Osteocyte (in vitro differentiated cells): Measurements from ENCODE around the gene RGS13. TPM values are rescaled to one million over a fixed set of nuclear protein-coding genes. Genes with fewer than 3 reads are reported as not detected.

Experiments used
- DNase-seq: peaks from one replicate; pipeline ENCODE4 v3.0.0; 2021; ENCODE audit warnings: mixed read lengths; ENCODE audit not compliant: unreplicated experiment; ENCODE audit errors: extremely low spot score
- H3K27ac Mint-ChIP-seq: one replicate; pipeline ENCODE4 v1.8.0; 2021; ENCODE audit warnings: mild to moderate bottlenecking, mixed read lengths; ENCODE audit not compliant: unreplicated experiment
- H3K27me3 Mint-ChIP-seq: one replicate; pipeline ENCODE4 v1.8.0; 2021; ENCODE audit warnings: mixed read lengths; ENCODE audit not compliant: unreplicated experiment
- H3K36me3 Mint-ChIP-seq: one replicate; pipeline ENCODE4 v1.8.0; 2021; ENCODE audit warnings: mixed read lengths; ENCODE audit not compliant: unreplicated experiment
- H3K4me1 Mint-ChIP-seq: one replicate; pipeline ENCODE4 v1.8.0; 2021; ENCODE audit warnings: mixed read lengths; ENCODE audit not compliant: unreplicated experiment
- H3K4me3 Mint-ChIP-seq: one replicate; pipeline ENCODE4 v1.8.0; 2021; ENCODE audit warnings: mild to moderate bottlenecking, moderate library complexity, mixed read lengths; ENCODE audit not compliant: unreplicated experiment
- H3K9me3 Mint-ChIP-seq: one replicate; pipeline ENCODE4 v1.8.0; 2021; ENCODE audit warnings: mixed read lengths; ENCODE audit not compliant: unreplicated experiment
- CTCF ChIP-seq: fragments of 200-600 bp; sonication (generic); IDR thresholded peaks from 2 replicates; pipeline ENCODE4 v1.5.0; 2021; ENCODE audit warnings: antibody characterized with exemption, mild to moderate bottlenecking, moderate library complexity
- total RNA-seq: library from RNA; stranded (reverse); gene quantifications from 2 replicates; pipeline ENCODE4 v1.2.1, GENCODE V29; 2021

Gene RGS13
- total RNA-seq, 1 donor from 2014 or later: not detected

- Mint-ChIP-seq H3K27me3 (no peaks in the 10 kb centered on the region), H3K4me3 (no peak overlapping the region), H3K27ac (no peak overlapping the region), H3K4me1 (no peaks in the 10 kb centered on the region), H3K9me3 (no peaks in the 10 kb centered on the region), H3K36me3 (no peaks in the 10 kb centered on the region)
- DNase-seq: no peak
- no peak for TF ChIP-seq CTCF
Observed at GRCh38 chr1:192601143-192601542, 34.8 kb upstream of the RGS13 start.

- H3K4me1 Mint-ChIP-seq: no peaks in the 10 kb centered on the region
- H3K36me3 Mint-ChIP-seq: no peaks in the 10 kb centered on the region
- no peak for TF ChIP-seq CTCF
- H3K9me3 Mint-ChIP-seq: no peaks in the 10 kb centered on the region
- H3K27ac Mint-ChIP-seq: no peak overlapping the region
- H3K4me3 Mint-ChIP-seq: no peak overlapping the region
- no peak for DNase-seq
- H3K27me3 Mint-ChIP-seq: no peaks in the 10 kb centered on the region
Observed at GRCh38 chr1:192601567-192601966, 34.4 kb upstream of the RGS13 start.

- no peak for DNase-seq
- TF ChIP-seq CTCF: no peak
- Mint-ChIP-seq H3K9me3 (no peaks in the 10 kb centered on the region), H3K36me3 (no peaks in the 10 kb centered on the region), H3K4me1 (no peaks in the 10 kb centered on the region), H3K4me3 (no peak overlapping the region), H3K27ac (no peak overlapping the region), H3K27me3 (no peaks in the 10 kb centered on the region)
Observed at GRCh38 chr1:192602757-192603156, 33.2 kb upstream of the RGS13 start.

DNA sequence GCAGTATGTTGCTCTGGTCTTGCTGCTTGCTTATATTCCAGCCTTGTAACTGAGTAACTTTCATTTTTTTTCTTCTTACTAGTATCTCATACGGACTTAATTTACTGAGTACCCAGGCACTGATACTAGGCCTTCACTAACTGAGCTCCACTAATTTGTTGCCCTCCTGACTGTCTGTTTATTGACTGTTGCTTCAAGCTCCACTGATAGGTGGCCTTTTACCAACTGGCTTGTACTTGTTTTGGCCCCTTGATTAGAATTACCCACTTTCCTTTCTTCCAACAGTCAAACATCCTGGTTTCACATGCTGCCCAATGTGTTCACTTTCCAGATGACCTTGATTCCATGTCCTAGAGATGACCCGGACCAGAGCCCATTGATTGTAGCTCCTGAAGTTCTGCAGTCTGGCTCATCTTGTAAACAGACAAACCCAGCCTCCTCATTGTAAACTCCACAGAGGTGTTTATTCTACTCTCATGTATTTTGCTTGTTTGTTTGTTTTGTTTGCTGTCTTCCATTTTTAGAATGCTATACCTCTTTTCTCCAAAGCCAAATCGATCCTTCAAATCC is 32.6 kb upstream of the RGS13 start:
- no peak overlapping the region for H3K27ac Mint-ChIP-seq
- no peak for DNase-seq
- no peaks in the 10 kb centered on the region for H3K4me1 Mint-ChIP-seq
- no peaks in the 10 kb centered on the region for H3K27me3 Mint-ChIP-seq
- H3K9me3 Mint-ChIP-seq: no peaks in the 10 kb centered on the region
- TF ChIP-seq CTCF: no peak
- H3K36me3 Mint-ChIP-seq: no peaks in the 10 kb centered on the region
- no peak overlapping the region for H3K4me3 Mint-ChIP-seq

- Mint-ChIP-seq H3K4me1 (no peaks in the 10 kb centered on the region), H3K9me3 (no peaks in the 10 kb centered on the region), H3K4me3 (no peak overlapping the region), H3K27me3 (no peaks in the 10 kb centered on the region), H3K36me3 (no peaks in the 10 kb centered on the region), H3K27ac (no peak overlapping the region)
- DNase-seq: no peak
- no peak for TF ChIP-seq CTCF
Observed at GRCh38 chr1:192604979-192605620, 30.8 kb upstream of the RGS13 start.
